T-helper 22 cell (primary cell): ENCODE measurements around the gene FIGN.

Experiments
- DNase-seq: peaks from one replicate; pipeline ENCODE4 v3.0.0-alpha.2; 2020; ENCODE audit warnings: low read depth

Gene FIGN

DNA sequence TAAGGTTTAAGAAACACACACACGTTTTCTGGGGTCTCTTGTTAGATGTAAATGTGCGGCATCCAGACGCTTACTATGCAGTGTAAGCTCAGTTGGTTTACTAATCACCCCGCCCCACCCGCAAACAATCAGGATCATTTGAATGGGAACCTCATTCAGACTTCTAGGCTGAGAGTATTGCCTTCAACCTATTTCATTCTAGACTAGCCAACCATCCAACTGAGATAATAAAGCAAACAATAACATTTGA, 1.3 kb upstream of the FIGN start:
- no peak for DNase-seq

DNA sequence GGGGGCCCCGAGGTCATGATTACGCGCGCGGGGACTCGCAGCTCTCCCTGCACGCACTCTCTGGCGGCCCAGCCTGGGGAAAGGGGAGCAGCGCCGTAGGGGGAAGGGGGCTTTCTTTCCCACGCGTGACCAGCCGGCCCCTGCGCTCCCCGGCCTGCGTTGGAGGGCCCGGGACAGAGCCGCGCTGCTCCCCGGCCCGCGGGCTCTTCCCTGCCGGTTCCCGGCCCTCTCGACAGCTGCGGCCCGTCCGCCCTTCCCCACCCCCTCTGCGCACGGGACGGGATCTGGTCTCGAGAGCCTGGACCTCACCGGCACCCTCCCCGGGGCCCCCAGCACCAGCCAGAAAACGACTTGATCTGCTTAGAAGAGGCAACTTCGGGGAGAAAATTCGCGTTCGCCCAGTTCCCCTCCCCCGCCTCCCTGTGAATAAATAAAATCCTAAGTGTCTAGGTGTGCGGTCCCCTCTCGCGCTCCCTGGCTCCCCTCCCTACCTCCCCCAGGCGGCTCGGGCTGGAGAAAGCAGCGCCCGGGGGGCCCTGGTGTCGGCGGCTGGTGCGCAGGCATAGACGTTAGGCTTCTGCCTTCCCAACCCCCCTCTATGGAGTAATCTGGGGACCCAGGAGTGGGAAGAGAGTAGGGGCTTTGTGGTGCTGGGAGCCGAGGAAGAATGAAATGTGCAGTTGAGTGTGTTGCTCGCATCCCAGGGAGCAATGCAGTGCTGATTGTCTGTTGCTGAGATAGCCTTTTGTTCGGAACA, 803 bp upstream of the FIGN start:
- DNase-seq, result no peak

DNA sequence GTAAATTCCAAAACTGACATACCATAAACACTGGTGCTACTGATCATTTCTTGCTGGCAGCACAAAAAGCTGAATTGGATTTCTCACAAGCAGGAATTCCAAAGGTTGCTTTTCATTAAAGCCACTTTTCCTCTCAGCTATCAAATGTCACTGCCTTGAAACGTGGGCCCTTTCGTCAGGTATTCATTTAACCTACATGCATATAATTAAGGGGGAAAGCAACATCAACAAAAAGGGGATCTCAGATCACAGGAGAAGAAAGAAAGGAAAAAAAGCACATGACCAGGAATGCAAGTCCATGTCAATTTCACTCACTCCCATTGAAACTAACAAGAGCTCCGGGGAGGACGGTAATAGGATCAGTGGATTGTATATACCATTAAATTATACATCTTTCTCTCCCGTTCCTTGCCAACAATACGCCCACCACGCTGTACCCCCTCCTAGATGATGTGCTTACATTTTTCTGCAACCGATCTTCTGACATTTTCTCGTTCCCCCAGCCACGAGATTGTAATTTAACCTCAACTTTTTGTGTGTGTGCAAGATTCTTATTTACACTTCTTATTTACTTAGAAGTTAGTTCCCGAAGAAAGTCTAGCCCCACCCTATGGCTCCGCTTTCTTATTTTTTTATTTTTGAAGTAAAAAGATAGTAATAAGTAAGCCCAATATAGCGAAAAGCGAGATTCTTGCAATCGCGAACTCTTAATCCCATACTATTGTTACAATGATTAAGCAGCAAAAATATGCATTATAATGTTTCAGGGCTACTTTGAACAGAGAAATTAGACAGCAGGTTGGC, 725 bp downstream of the FIGN start:
- DNase-seq, result no peak

DNA sequence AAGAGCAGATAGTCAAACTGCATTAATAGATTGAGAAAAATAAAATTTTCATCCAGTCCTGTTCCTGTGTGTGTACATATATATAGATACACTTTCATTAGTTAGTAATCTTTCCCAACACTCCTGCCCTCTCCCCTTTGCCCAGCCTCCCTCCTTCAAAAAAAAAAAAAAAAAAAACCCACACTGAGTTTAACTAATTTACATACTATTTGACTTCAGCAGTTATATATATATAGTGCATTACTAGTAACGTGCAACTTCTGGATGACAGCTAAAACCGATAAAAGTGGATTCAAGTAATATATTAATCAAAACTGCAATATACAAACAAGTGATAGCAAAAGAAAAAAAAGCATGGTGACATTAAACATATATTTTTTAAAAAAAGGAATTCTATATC, 1.4 kb downstream of the FIGN start:
- no peak for DNase-seq

GRCh38 chr2:163733956-163734355, 1.9 kb downstream of the FIGN start:
- no peak for DNase-seq

- DNase-seq, result no peak
Observed at GRCh38 chr2:163733301-163733938, 2.4 kb downstream of the FIGN start.

GRCh38 chr2:163732727-163733126, 3.1 kb downstream of the FIGN start:
- DNase-seq, result no peak

DNA sequence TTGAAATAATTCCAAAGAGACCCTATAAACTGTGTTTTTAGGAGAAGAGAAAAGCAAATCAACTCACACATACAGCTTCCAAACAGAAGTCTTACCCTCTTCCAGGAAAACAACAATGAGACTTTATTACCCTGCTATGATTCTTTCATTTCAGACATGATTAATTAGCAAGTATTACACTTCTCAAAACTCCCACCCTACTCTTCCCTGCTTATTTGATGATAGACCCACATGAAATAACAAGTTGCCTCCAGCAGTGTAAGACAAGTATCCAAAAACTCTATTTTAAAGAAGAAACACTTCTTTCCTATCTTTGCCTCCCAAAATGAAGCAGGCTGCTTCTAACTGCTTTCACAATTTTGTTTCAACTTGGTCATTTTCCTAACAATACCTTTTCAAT, 4.1 kb downstream of the FIGN start:
- DNase-seq, result no peak

DNA sequence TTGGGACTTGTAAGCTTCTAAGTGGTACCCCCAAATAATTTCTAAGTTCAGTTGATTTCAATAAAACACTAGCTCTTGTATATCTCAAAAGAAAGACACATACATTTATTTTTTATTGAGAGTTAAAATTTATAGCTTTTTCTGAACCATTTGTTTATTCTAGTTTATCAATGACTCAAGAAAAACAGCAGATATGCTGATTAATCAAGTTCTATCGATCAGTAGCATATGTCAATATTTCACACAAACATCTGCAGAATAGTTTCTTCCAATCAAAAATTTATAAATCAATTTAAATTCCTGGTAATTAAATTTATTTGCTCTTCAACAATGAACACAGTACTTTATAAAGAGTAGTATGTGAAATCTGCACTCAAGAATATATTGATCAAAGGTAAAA, 5.3 kb downstream of the FIGN start:
- no peak for DNase-seq

- DNase-seq, result no peak
Observed at GRCh38 chr2:163729636-163730273, 6.1 kb downstream of the FIGN start.

DNA sequence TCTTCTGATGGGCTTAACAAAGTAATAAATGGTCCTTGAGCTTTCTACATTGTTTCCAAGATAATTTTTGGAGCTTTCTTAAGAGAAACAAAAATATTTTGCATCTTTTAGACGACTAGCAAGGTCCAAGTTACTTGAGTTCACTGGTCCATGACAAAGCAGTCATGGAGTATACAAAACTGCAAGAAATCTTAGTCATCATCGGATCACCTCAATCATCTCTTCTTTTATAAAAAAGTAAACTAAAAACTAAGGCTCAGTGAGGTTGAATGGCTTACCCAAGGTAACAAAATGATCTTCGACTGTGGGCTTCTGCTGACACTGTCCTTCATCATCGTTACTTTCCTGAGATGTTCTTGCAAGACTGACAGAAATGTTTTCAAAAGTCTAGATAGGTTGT, 11.9 kb downstream of the FIGN start:
- no peak for DNase-seq

GRCh38 chr2:163723348-163723747, 12.5 kb downstream of the FIGN start:
- no peak for DNase-seq

DNA sequence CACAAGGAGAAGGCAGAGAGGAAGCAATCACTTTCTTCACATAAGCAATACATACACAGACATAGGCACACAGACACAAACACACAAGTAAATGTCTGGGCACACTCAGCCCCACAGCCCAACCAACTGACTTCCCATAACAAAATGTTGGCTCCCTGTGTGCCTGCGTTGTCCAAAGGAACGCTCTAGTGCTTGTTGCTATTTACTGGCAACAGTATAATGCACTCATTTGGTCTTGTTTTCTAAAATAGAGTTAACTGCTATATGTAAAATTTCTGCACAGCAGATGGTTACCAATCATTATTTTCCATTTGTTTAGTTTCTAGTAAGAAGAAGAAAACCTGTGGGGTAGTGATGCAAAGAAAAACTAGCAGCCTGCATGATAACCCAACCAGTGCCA, 16.5 kb downstream of the FIGN start:
- DNase-seq, result no peak

- DNase-seq, result no peak
Observed at GRCh38 chr2:163717993-163718680, 17.7 kb downstream of the FIGN start.

DNA sequence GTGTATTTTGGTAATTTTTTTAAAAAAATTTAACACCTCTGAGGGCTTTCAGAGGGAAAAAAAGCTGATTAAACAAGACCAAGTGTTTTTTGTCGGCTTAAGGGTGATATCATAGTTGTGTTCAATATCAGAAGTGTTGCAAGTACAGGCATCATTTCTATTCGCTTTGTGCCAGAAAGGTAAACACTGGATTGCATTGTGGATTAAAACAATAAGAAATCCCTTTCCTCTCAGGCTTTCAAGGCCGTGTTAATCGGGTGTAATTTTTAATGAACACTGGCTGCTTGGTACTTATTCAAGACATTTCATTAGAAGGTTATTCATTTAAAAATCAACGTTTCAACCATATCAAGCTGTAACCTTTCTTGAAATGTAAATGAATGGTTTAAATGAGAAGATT, 18.3 kb downstream of the FIGN start:
- no peak for DNase-seq

- no peak for DNase-seq
Observed at GRCh38 chr2:163716101-163716500, 19.7 kb downstream of the FIGN start.

DNA sequence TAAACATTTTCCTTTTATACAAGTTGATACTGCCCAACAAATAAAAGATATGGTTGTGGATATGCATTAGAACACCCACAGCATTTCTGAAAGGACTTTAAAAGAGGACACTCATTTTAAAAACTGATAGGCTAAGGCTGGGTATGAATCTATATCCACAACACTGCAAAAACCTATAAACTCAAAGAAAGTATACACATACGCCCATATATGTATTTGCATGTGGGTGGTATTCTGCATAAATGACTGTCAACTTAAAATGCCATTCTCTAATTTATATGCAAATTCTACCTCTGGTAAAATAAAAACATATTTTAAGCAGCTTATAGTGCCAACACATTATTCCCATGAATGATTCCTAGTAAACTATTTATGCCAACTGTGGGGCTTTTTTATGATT, 20.1 kb downstream of the FIGN start:
- no peak for DNase-seq

DNA sequence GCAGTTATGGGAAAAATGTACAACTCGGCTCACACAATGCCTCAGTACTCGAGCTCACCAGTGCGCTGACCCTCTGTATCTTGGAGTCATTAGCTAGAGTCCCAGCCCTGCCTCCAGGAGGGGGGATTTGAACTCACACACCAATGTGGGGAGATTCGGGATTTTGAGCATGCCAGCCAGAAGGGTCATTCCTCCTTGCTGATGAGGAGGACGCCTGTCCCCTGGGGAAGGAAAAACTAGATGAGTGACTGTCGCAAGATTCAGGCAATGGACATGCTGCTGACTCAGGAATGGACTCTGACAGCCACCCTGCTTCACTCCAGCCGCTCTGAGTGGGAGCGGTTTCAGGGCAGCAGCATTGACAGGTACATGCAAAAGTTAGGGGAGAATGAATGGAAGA, 20.6 kb downstream of the FIGN start:
- no peak for DNase-seq

DNA sequence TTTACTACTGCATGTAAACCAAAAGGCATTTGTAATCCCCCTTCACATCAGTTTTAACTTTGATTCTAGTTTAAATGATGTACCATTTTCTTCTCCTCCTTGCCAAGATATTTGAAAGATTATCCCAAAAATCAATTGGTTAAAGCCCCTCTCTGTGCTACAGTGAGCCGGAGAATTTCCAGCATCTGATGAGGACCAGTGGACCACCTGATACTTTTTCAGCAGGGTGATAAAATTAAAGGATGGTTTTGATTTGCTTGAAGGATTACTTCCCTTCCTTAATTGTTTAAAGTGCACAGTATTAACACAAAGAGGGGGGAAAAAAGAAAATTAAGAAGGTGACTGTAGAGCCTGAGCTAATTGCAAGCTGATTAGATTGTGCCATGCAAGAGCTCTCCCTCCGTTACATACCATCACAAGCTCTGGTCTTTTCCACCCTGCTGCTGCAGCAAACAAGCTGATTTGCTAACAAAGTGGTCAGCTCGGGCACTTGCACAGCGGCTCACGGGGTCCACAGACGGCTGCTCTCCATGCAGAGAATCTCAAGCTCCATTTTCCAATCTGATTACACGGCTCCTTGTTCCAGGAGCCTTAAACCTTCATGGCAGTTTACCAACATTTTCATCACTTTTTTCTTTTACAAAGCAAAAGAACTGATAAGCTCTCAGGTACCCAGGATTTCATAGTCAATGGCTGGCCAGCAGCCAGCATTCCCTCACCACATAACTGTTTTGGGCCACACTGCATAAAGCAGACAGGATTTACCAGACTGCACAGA, 22.1 kb downstream of the FIGN start:
- DNase-seq, result no peak

DNA sequence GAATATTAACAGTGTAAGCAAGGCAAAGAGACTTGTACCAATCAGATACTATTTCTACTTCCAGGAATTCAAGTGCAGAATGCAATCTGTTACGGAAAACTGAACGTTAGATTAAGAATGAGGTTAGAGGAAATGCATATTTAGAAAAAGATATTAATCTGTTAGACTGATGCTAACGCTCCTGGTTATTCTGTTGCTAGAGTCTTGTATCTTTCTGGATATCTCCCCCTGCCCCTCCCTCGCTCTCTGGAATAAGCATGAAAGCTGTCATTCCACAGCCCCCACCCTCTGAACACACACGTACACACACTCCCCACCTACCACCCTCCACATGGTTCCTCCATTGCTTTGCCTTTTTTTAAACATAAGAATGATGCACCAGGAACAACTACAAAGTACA, 24.1 kb downstream of the FIGN start:
- DNase-seq, result no peak

GRCh38 chr2:163711258-163711657, 24.6 kb downstream of the FIGN start:
- DNase-seq, result no peak

- DNase-seq, result no peak
Observed at GRCh38 chr2:163709270-163709669, 26.5 kb downstream of the FIGN start.
